Measurements from ENCODE around the gene TMEM190.

Gene TMEM190

GRCh38 chr19:55352549-55353145, 24.0 kb upstream of the TMEM190 start:
- no peak for DNase-seq

- no peak for DNase-seq
Measured at GRCh38 chr19:55353356-55353802, 23.2 kb upstream of the TMEM190 start.

- no peak for DNase-seq
Measured at GRCh38 chr19:55353803-55354697, 22.6 kb upstream of the TMEM190 start.

GRCh38 chr19:55354698-55355212, 21.9 kb upstream of the TMEM190 start, which contains the start of gene COX6B2:
TSS of gene COX6B2 (minus strand) at chr19:55354719. CDS start at chr19:55354521, 198 bp downstream.
- DNase-seq = no peak

- DNase-seq = no peak
Measured at GRCh38 chr19:55355213-55355821, 21.3 kb upstream of the TMEM190 start.

- DNase-seq = no peak
Measured at GRCh38 chr19:55358493-55358892, 18.1 kb upstream of the TMEM190 start.

GRCh38 chr19:55358943-55359908, 17.4 kb upstream of the TMEM190 start:
- no peak for DNase-seq

GRCh38 chr19:55360902-55361301, 15.7 kb upstream of the TMEM190 start:
- no peak for DNase-seq

- no peak for DNase-seq
Measured at GRCh38 chr19:55362174-55362989, 14.2 kb upstream of the TMEM190 start.

GRCh38 chr19:55362990-55363716, 13.5 kb upstream of the TMEM190 start, which contains the start of gene GARIN5B:
TSS of gene GARIN5B (minus strand) at chr19:55363260. CDS start at chr19:55363066, 194 bp downstream.
- DNase-seq = no peak

GRCh38 chr19:55365245-55365644, 11.4 kb upstream of the TMEM190 start:
- DNase-seq = no peak

GRCh38 chr19:55365964-55366363, 10.7 kb upstream of the TMEM190 start:
- no peak for DNase-seq

- no peak for DNase-seq
Measured at GRCh38 chr19:55366790-55367189, 9.8 kb upstream of the TMEM190 start.

- no peak for DNase-seq
Measured at GRCh38 chr19:55368106-55368505, 8.5 kb upstream of the TMEM190 start.

GRCh38 chr19:55368701-55369563, 7.7 kb upstream of the TMEM190 start:
- no peak for DNase-seq

- no peak for DNase-seq
Measured at GRCh38 chr19:55369653-55370304, 6.8 kb upstream of the TMEM190 start.

GRCh38 chr19:55370305-55370988, 6.2 kb upstream of the TMEM190 start, which contains the start of gene IL11:
TSS of gene IL11 (minus strand) at chr19:55370463. CDS start at chr19:55370310, 153 bp downstream.
- no peak for DNase-seq

Data from NCI-H187 treated with DMSO at 0.1 percent for 48 hours (cell line).